SK-N-SH treated with all-trans-retinoic acid at 6 μM for 48 hours (cell line): ENCODE data around the gene DCAF7.

Experiments
- CREB5 ChIP-seq: fragments of 250-450 bp; sonication (Bioruptor Pico); IDR thresholded peaks from 2 replicates; pipeline ENCODE4 v1.5.1; 2020; ENCODE audit warnings: low read depth, mild to moderate bottlenecking, moderate library complexity
- ESRRG ChIP-seq: fragments of 250-450 bp; sonication (Bioruptor Pico); IDR thresholded peaks from 2 replicates; pipeline ENCODE4 v1.6.1; 2021; ENCODE audit warnings: mild to moderate bottlenecking
- PPARA ChIP-seq: fragments of 250-450 bp; sonication (Bioruptor Pico); IDR thresholded peaks from 2 replicates; pipeline ENCODE4 v1.5.0; 2020; ENCODE audit warnings: mild to moderate bottlenecking, borderline replicate concordance
- RARB ChIP-seq: fragments of 250-450 bp; sonication (Bioruptor Pico); IDR thresholded peaks from 2 replicates; pipeline ENCODE4 v1.8.0; 2021; ENCODE audit warnings: mild to moderate bottlenecking, moderate library complexity
- TCF4 ChIP-seq: fragments of 250-450 bp; sonication (Bioruptor Pico); IDR thresholded peaks from 2 replicates; pipeline ENCODE4 v1.8.0; 2021; ENCODE audit warnings: mild to moderate bottlenecking, moderate library complexity, borderline replicate concordance
- ZC3H10 ChIP-seq: fragments of 250-450 bp; sonication (Bioruptor Pico); IDR thresholded peaks from 2 replicates; pipeline ENCODE4 v1.5.1; 2021; ENCODE audit warnings: mild to moderate bottlenecking, moderate library complexity
- ZFP3 ChIP-seq: fragments of 250-450 bp; sonication (Bioruptor Pico); IDR thresholded peaks from 2 replicates; pipeline ENCODE4 v1.5.0; 2020; ENCODE audit warnings: mild to moderate bottlenecking, moderate library complexity
- ZNF565 ChIP-seq: fragments of 450-650 bp; formaldehyde crosslinking; conservative IDR thresholded peaks from 2 replicates; pipeline ENCODE4 v1.5.0; 2020; ENCODE audit warnings: low read depth, mild to moderate bottlenecking, moderate library complexity
- ZNF70 ChIP-seq: fragments of 450-650 bp; formaldehyde crosslinking; IDR thresholded peaks from 2 replicates; pipeline ENCODE4 v1.5.0; 2020; ENCODE audit warnings: mild to moderate bottlenecking, moderate library complexity
- ZNF8 ChIP-seq: fragments of 450-650 bp; formaldehyde crosslinking; IDR thresholded peaks from 2 replicates; pipeline ENCODE4 v1.5.0; 2020; ENCODE audit warnings: mild to moderate bottlenecking, moderate library complexity

DNA sequence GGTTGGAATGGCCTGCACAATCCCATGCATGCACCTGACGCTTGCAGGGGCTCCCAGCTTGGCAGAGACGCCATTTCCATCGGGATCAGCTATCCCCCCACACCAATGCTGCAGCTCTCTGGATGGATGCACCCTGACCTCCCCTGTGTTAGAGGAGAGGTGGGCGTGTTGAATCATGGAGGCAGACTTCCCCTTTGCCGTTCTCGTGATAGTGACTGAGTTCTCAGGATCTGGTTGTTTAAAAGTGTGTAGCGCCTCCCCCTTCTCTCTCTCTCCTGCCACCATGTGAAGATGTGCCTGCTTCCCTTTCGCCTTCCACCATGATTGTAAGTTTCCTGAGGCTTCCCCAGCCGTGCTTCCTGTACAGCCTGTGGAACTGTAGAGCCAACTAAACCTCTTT, 44.9 kb upstream of the DCAF7 start:
- TF ChIP-seq RARB (no peak), ZNF565 (CRISPR knock-in tag) (no peak), PPARA (no peak), CREB5 (no peak), TCF4 (CRISPR knock-in tag) (no peak), ZNF8 (CRISPR knock-in tag) (no peak), ZNF70 (CRISPR knock-in tag) (no peak), ESRRG (CRISPR knock-in tag) (no peak), ZFP3 (CRISPR knock-in tag) (no peak), ZC3H10 (CRISPR knock-in tag) (no peak)
